HCT116 (cell line): Measurements from ENCODE around the gene CAMSAP1. TPM values are rescaled to one million over a fixed set of nuclear protein-coding genes. Genes with fewer than 3 reads are reported as not detected.

ENCODE experiments used
- ATAC-seq: fragments of 200-7000 bp; cut with Tn5 transposase; 2 replicates; pipeline ENCODE4 v1.9.1; 2020; ENCODE audit warnings: mild to moderate bottlenecking, moderate library complexity
- BruUV-seq: library from RNA; stranded (reverse); fragments of 400-500 nt; replicated peaks from 2 replicates; lab custom pipeline; 2021; lab: Mats Ljungman, UMichigan
- CTCF ChIA-PET: fragments of 300-600 bp; sonication (Branson Sonifier 250); formaldehyde crosslinking; loops from one replicate; lab custom pipeline; 2021; ENCODE audit warnings: antibody characterized with exemption; lab: Charles Lee
- POLR2A ChIA-PET: fragments of 300-600, 350-600 bp; sonication (Branson Sonifier 250); formaldehyde crosslinking; loops from one replicate; lab custom pipeline; 2021; ENCODE audit warnings: antibody characterized with exemption; lab: Charles Lee
- RAD21 ChIA-PET, 2 experiments: fragments of 300-600 bp; sonication (Branson Sonifier 250); formaldehyde crosslinking; loops; one replicate each; lab custom pipeline; 2023; ENCODE audit warnings: low total read pairs in 2 of 2; ENCODE audit not compliant: uncharacterized antibody in 2 of 2, unreplicated experiment in 2 of 2, low non-redundant PET in 1 of 2; lab: Charles Lee
- DNase-seq: peaks from one replicate; pipeline ENCODE4 v3.0.0-alpha.2; 2010; ENCODE audit warnings: low read depth, low spot score
- H2AFZ ChIP-seq: fragments of 200-600 bp; shearing (Covaris generic), sonication (generic); 2 replicates; pipeline ENCODE4 v1.6.1; 2017; ENCODE audit warnings: low read depth, mixed run types, mixed read lengths, antibody characterized with exemption, low read length; ENCODE audit not compliant: poor library complexity, severe bottlenecking
- H3K27ac ChIP-seq: 2 replicates; pipeline ENCODE4 v1.5.1; 2012; ENCODE audit warnings: low read depth, low read length
- H3K27me3 ChIP-seq: fragments of 200-600 bp; sonication (generic); 2 replicates; pipeline ENCODE4 v1.6.1; 2016; ENCODE audit warnings: mixed run types, low read length, mixed read lengths; ENCODE audit not compliant: insufficient read depth
- H3K36me3 ChIP-seq, 2 experiments: fragments of 200-500 bp in 1 of 2; fragments of 200-600 bp in 1 of 2; sonication (Bioruptor generic) in 1 of 2; sonication (generic) in 1 of 2; 2 replicates each; pipeline versions ENCODE4 v1.5.1 to v1.6.1; 2014 to 2016; ENCODE audit warnings: low read length in 2 of 2, inconsistent platforms in 1 of 2, mixed read lengths in 1 of 2, mixed run types in 1 of 2; ENCODE audit not compliant: insufficient read depth in 2 of 2, control insufficient read depth in 1 of 2
- H3K4me1 ChIP-seq, 2 experiments: fragments of 200-600 bp in 1 of 2; sonication (generic) in 1 of 2; 2 replicates each; pipeline versions ENCODE4 v1.5.1 to v1.6.1; 2012 to 2017; ENCODE audit warnings: low read length in 2 of 2, inconsistent platforms in 1 of 2, mild to moderate bottlenecking in 1 of 2, mixed read lengths in 1 of 2, mixed run types in 1 of 2, moderate library complexity in 1 of 2; ENCODE audit not compliant: insufficient read depth in 2 of 2, control insufficient read depth in 1 of 2
- H3K4me2 ChIP-seq: fragments of 200-600 bp; sonication (generic); 2 replicates; pipeline ENCODE4 v1.6.1; 2017; ENCODE audit warnings: mixed run types, low read length, mixed read lengths
- H3K4me3 ChIP-seq, 2 experiments: fragments of 200-600 bp in 1 of 2; sonication (generic) in 1 of 2; replicated peaks in 1 of 2; 2 replicates each; pipeline ENCODE4 v1.5.1; 2011 to 2016; ENCODE audit warnings: low read length in 2 of 2, control low read depth in 1 of 2, low read depth in 1 of 2, mild to moderate bottlenecking in 1 of 2, mixed read lengths in 1 of 2, mixed run types in 1 of 2
- H3K79me2 ChIP-seq: fragments of 200-600 bp; sonication (generic); 2 replicates; pipeline ENCODE4 v1.6.1; 2017; ENCODE audit warnings: mild to moderate bottlenecking, mixed run types, low read length, moderate library complexity, mixed read lengths; ENCODE audit not compliant: insufficient read depth
- H3K9ac ChIP-seq: fragments of 200-600 bp; sonication (generic); 2 replicates; pipeline ENCODE4 v1.6.1; 2016; ENCODE audit warnings: low read length, mixed read lengths
- H3K9me2 ChIP-seq: fragments of 200-600 bp; sonication (generic), shearing (Covaris generic); 2 replicates; pipeline ENCODE4 v1.6.1; 2017; ENCODE audit warnings: mixed run types, mild to moderate bottlenecking, moderate library complexity; ENCODE audit not compliant: insufficient read depth
- H3K9me3 ChIP-seq, 2 experiments: fragments of 200-500 bp in 1 of 2; fragments of 200-600 bp in 1 of 2; sonication (Bioruptor generic) in 1 of 2; sonication (generic) in 1 of 2; 2 replicates each; pipeline ENCODE4 v1.6.1; 2014 to 2017; ENCODE audit warnings: low read length in 2 of 2, mixed read lengths in 2 of 2, inconsistent platforms in 1 of 2, low read depth in 1 of 2, mild to moderate bottlenecking in 1 of 2, mixed run types in 1 of 2, moderate library complexity in 1 of 2; ENCODE audit not compliant: control insufficient read depth in 1 of 2, insufficient read depth in 1 of 2
- H4K20me1 ChIP-seq: fragments of 200-600 bp; sonication (generic), shearing (Covaris generic); 2 replicates; pipeline ENCODE4 v1.6.1; 2017; ENCODE audit warnings: mixed run types, mild to moderate bottlenecking, moderate library complexity; ENCODE audit not compliant: insufficient read depth
- ATF3 ChIP-seq: IDR thresholded peaks from 2 replicates; pipeline ENCODE4 v1.6.1; 2012
- CBX3 ChIP-seq: IDR thresholded peaks from 2 replicates; pipeline ENCODE4 v1.6.1; 2012; ENCODE audit warnings: low read depth
- CEBPB ChIP-seq: IDR thresholded peaks from 2 replicates; pipeline ENCODE4 v1.6.1; 2012; ENCODE audit warnings: low read depth
- EGR1 ChIP-seq: IDR thresholded peaks from 2 replicates; pipeline ENCODE4 v1.6.1; 2012; ENCODE audit warnings: low read depth
- EZH2 ChIP-seq: fragments of 200-600 bp; sonication (generic); IDR thresholded peaks from 2 replicates; pipeline ENCODE4 v1.6.1; 2017; ENCODE audit warnings: antibody characterized with exemption, mixed run types
- EZH2phosphoT487 ChIP-seq: fragments of 200-600 bp; IDR thresholded peaks from 2 replicates; pipeline ENCODE4 v1.6.1; 2018; ENCODE audit warnings: antibody characterized with exemption, borderline replicate concordance
- FOSL1 ChIP-seq: IDR thresholded peaks from 2 replicates; pipeline ENCODE4 v1.6.1; 2012; ENCODE audit warnings: low read depth
- JUND ChIP-seq: IDR thresholded peaks from 2 replicates; pipeline ENCODE4 v1.6.1; 2012
- MAX ChIP-seq: IDR thresholded peaks from 2 replicates; pipeline ENCODE4 v1.6.1; 2012
- POLR2A ChIP-seq: IDR thresholded peaks from 2 replicates; pipeline ENCODE4 v1.7.0; 2011; ENCODE audit warnings: borderline replicate concordance; ENCODE audit not compliant: insufficient read depth, insufficient read length; ENCODE audit errors: extremely low read depth
- RAD21 ChIP-seq: IDR thresholded peaks from 2 replicates; pipeline ENCODE4 v1.6.1; 2012; ENCODE audit warnings: low read depth, mild to moderate bottlenecking
- SIN3A ChIP-seq: IDR thresholded peaks from 2 replicates; pipeline ENCODE4 v1.6.1; 2012; ENCODE audit warnings: low read depth
- SP1 ChIP-seq: IDR thresholded peaks from 2 replicates; pipeline ENCODE4 v1.6.1; 2012; ENCODE audit warnings: low read depth
- SRF ChIP-seq: IDR thresholded peaks from 2 replicates; pipeline ENCODE4 v1.6.1; 2012; ENCODE audit warnings: low read depth
- TCF7L2 ChIP-seq: IDR thresholded peaks from 2 replicates; pipeline ENCODE4 v1.7.0; 2011; ENCODE audit warnings: borderline replicate concordance, inconsistent platforms; ENCODE audit not compliant: insufficient read depth, insufficient read length; ENCODE audit errors: extremely low read depth
- YY1 ChIP-seq: IDR thresholded peaks from 2 replicates; pipeline ENCODE4 v1.6.1; 2011; ENCODE audit warnings: low read length, low read depth, moderate library complexity, mild to moderate bottlenecking; ENCODE audit not compliant: insufficient replicate concordance; ENCODE audit errors: extremely low read depth
- ZBTB33 ChIP-seq: IDR thresholded peaks from 2 replicates; pipeline ENCODE4 v1.6.1; 2011; ENCODE audit warnings: mild to moderate bottlenecking, low read length, moderate library complexity; ENCODE audit not compliant: insufficient replicate concordance; ENCODE audit errors: extremely low read depth
- ZNF274 ChIP-seq: fragments of 200-500 bp; sonication (Bioruptor generic); IDR thresholded peaks from 2 replicates; pipeline ENCODE4 v1.6.1; 2014; ENCODE audit warnings: mild to moderate bottlenecking, low read depth, low read length, inconsistent platforms
- intact Hi-C: fragments of 100-400 bp; cut with micrococcal nuclease; formaldehyde crosslinking; loops from 2 replicates; pipeline ENCODE4 v1.10.0; 2022
- total RNA-seq: library from RNA; stranded (reverse); gene quantifications from one replicate; pipeline ENCODE4 v1.2.1, GENCODE V29; 2021; ENCODE audit not compliant: unreplicated experiment

The CAMSAP1 gene
- total RNA-seq, 1 experiment from 2014 or later: 33.1 TPM

GRCh38 chr9:135910216-135910615 is 2.9 kb upstream of the CAMSAP1 start:
- Histone ChIP-seq H3K36me3 (peaks cover 0 to 28% of the 10 kb centered on the region in 2 experiments; a peak in 2 of 4 replicates), H3K4me1 (peaks cover 16 to 29% of the 10 kb centered on the region in 2 experiments), H3K79me2 (peaks cover 46% of the 10 kb centered on the region), H3K27me3 (no peaks in the 10 kb centered on the region), H3K9me2 (no peaks in the 10 kb centered on the region), H3K4me2 (no peak overlapping the region), H3K27ac (no peak overlapping the region), H4K20me1 (peaks cover 9% of the 10 kb centered on the region; the same call in 1 of the 2 replicates), H2AFZ (no peak overlapping the region), H3K9ac (no peak overlapping the region), H3K4me3 (no peak overlapping the region), H3K9me3 (peaks cover 2 to 10% of the 10 kb centered on the region in 2 experiments; a peak in 2 of 4 replicates)
- TSS peak; percentile 19 for BruUV-seq
- DNase-seq (no peak), ATAC-seq (no peak)
- intact Hi-C loops: no loop called here
- no peak for TF ChIP-seq MAX
- no peak for TF ChIP-seq TCF7L2
- TF ChIP-seq FOSL1: no peak
- no peak for TF ChIP-seq SIN3A
- TF ChIP-seq EZH2phosphoT487: no peak
- TF ChIP-seq EGR1: no peak
- TF ChIP-seq ZBTB33: no peak
- TF ChIP-seq SRF: no peak
- TF ChIP-seq CBX3: no peak
- no peak for TF ChIP-seq ATF3
- no peak for TF ChIP-seq JUND
- TF ChIP-seq YY1: no peak
- TF ChIP-seq ZNF274: no peak
- TF ChIP-seq RAD21: no peak
- no peak for TF ChIP-seq EZH2
- TF ChIP-seq POLR2A: no peak
- no peak for TF ChIP-seq CEBPB
- TF ChIP-seq SP1: no peak
- ChIA-PET POLR2A (no interaction called here), CTCF (no interaction called here), RAD21 (no interaction called here)
